SK-N-SH treated with all-trans-retinoic acid at 6 μM for 48 hours (cell line): ENCODE measurements around the gene DRD3.

Source experiments
- ATAC-seq: fragments of 200-7000 bp; cut with Tn5 transposase; 3 replicates; pipeline ENCODE4 v1.9.1; 2020; ENCODE audit warnings: mild to moderate bottlenecking, moderate library complexity
- ARNTL ChIP-seq: fragments of 450-650 bp; formaldehyde crosslinking; IDR thresholded peaks from 2 replicates; pipeline ENCODE4 v1.5.0; 2020; ENCODE audit warnings: low read depth, mild to moderate bottlenecking, moderate library complexity, borderline replicate concordance
- BACH2 ChIP-seq: fragments of 250-450 bp; sonication (Bioruptor Pico); IDR thresholded peaks from 2 replicates; pipeline ENCODE4 v1.9.0; 2021; ENCODE audit warnings: mild to moderate bottlenecking, borderline replicate concordance
- CSDC2 ChIP-seq: fragments of 250-450 bp; sonication (Bioruptor Pico); IDR thresholded peaks from 2 replicates; pipeline ENCODE4 v1.5.0; 2020; ENCODE audit warnings: mild to moderate bottlenecking, moderate library complexity
- ESRRG ChIP-seq: fragments of 250-450 bp; sonication (Bioruptor Pico); IDR thresholded peaks from 2 replicates; pipeline ENCODE4 v1.6.1; 2021; ENCODE audit warnings: mild to moderate bottlenecking
- GLIS3 ChIP-seq: fragments of 250-450 bp; sonication (Bioruptor Pico); IDR thresholded peaks from 2 replicates; pipeline ENCODE4 v1.5.0; 2020; ENCODE audit warnings: mild to moderate bottlenecking, moderate library complexity
- OSR1 ChIP-seq: fragments of 250-450 bp; sonication (Bioruptor Pico); IDR thresholded peaks from 2 replicates; pipeline ENCODE4 v1.8.0; 2022; ENCODE audit warnings: moderate library complexity, mild to moderate bottlenecking, inconsistent platforms
- RARB ChIP-seq: fragments of 250-450 bp; sonication (Bioruptor Pico); IDR thresholded peaks from 2 replicates; pipeline ENCODE4 v1.8.0; 2021; ENCODE audit warnings: mild to moderate bottlenecking, moderate library complexity
- SNAI2 ChIP-seq: fragments of 250-450 bp; sonication (Bioruptor Pico); IDR thresholded peaks from 2 replicates; pipeline ENCODE4 v1.5.0; 2020; ENCODE audit warnings: mild to moderate bottlenecking, moderate library complexity
- TCF4 ChIP-seq: fragments of 250-450 bp; sonication (Bioruptor Pico); IDR thresholded peaks from 2 replicates; pipeline ENCODE4 v1.8.0; 2021; ENCODE audit warnings: mild to moderate bottlenecking, moderate library complexity, borderline replicate concordance
- TOX ChIP-seq: fragments of 250-450 bp; sonication (Bioruptor Pico); IDR thresholded peaks from 2 replicates; pipeline ENCODE4 v1.8.0; 2021; ENCODE audit warnings: mild to moderate bottlenecking, moderate library complexity, borderline replicate concordance
- ZFP3 ChIP-seq: fragments of 250-450 bp; sonication (Bioruptor Pico); IDR thresholded peaks from 2 replicates; pipeline ENCODE4 v1.5.0; 2020; ENCODE audit warnings: mild to moderate bottlenecking, moderate library complexity
- ZFP30 ChIP-seq: fragments of 450-650 bp; formaldehyde crosslinking; IDR thresholded peaks from 2 replicates; pipeline ENCODE4 v1.5.0; 2022; ENCODE audit warnings: mild to moderate bottlenecking, moderate library complexity
- ZNF565 ChIP-seq: fragments of 450-650 bp; formaldehyde crosslinking; conservative IDR thresholded peaks from 2 replicates; pipeline ENCODE4 v1.5.0; 2020; ENCODE audit warnings: low read depth, mild to moderate bottlenecking, moderate library complexity
- ZNF70 ChIP-seq: fragments of 450-650 bp; formaldehyde crosslinking; IDR thresholded peaks from 2 replicates; pipeline ENCODE4 v1.5.0; 2020; ENCODE audit warnings: mild to moderate bottlenecking, moderate library complexity
- TF ChIP-seq, protein P1 (sequence below): fragments of 250-450 bp; sonication (Bioruptor Pico); IDR thresholded peaks from 2 replicates; pipeline ENCODE4 v1.5.1; 2020; ENCODE audit warnings: low read depth, mild to moderate bottlenecking, moderate library complexity
- TF ChIP-seq, protein P2 (sequence below): fragments of 250-450 bp; sonication (Bioruptor Pico); IDR thresholded peaks from 2 replicates; pipeline ENCODE4 v1.8.0; 2020; ENCODE audit warnings: mild to moderate bottlenecking, moderate library complexity, borderline replicate concordance
- TF ChIP-seq, protein P3 (sequence below): fragments of 250-450 bp; sonication (Bioruptor Pico); IDR thresholded peaks from 2 replicates; pipeline ENCODE4 v1.8.0; 2021; ENCODE audit warnings: low read depth, mild to moderate bottlenecking, moderate library complexity, borderline replicate concordance
- TF ChIP-seq, protein P4 (sequence below): fragments of 250-450 bp; sonication (Bioruptor Pico); IDR thresholded peaks from 2 replicates; pipeline ENCODE4 v1.5.1; 2021; ENCODE audit warnings: mild to moderate bottlenecking, moderate library complexity

Gene DRD3

DNA sequence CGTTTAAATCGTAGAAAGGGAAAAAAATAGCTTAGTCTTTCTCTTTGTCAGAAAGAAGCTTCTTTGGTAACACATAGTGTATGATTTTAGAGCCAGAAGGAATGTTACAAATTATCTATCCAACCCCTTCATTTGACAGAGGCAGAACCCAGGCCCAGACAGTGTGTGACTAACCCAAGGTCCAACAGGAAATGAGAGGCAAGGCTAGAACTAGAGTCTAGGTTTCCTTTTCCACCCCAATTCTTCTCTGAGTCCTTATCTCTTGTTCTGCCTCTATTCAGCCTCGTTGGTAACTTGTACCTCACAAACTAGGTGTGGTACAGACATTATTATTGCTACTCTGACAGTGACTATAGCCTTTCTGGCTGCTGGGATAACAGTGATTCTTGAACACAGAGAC, 83.1 kb downstream of the DRD3 start:
- no peak for ATAC-seq
- no peak for TF ChIP-seq GLIS3

DNA sequence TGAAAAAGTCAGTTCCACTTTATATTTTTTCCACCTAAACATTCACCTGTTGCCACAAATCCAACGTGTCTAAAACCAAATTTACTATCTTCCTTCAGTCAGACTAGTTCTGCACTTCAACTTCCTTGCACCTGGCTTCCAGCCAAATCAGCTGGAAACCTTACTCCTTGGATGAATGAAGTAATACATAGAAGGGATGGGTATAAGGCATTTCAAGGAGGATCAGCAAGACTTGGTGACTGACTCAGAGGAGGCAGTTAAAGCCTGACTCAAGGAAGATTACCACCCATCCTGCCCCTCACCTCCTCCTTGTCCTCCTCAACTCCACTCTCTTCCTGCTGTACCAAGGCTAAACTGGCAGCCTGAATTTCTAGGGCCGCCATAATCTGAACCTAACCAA, 85.3 kb downstream of the DRD3 start:
- peak; percentile 84 for ATAC-seq
- TF ChIP-seq, protein P1, sequence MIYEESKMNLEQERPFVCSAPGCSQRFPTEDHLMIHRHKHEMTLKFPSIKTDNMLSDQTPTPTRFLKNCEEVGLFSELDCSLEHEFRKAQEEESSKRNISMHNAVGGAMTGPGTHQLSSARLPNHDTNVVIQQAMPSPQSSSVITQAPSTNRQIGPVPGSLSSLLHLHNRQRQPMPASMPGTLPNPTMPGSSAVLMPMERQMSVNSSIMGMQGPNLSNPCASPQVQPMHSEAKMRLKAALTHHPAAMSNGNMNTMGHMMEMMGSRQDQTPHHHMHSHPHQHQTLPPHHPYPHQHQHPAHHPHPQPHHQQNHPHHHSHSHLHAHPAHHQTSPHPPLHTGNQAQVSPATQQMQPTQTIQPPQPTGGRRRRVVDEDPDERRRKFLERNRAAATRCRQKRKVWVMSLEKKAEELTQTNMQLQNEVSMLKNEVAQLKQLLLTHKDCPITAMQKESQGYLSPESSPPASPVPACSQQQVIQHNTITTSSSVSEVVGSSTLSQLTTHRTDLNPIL (CRISPR knock-in tag) = no peak
- TF ChIP-seq ZNF70 (CRISPR knock-in tag) (no peak), CSDC2 (CRISPR knock-in tag) (no peak), ZFP3 (CRISPR knock-in tag) (no peak), ESRRG (CRISPR knock-in tag) (no peak), TCF4 (no peak), OSR1 (CRISPR knock-in tag) (no peak), SNAI2 (CRISPR knock-in tag) (no peak), TOX (CRISPR knock-in tag) (no peak), ZFP30 (CRISPR knock-in tag) (no peak), ZNF565 (CRISPR knock-in tag) (no peak)
- TF ChIP-seq, protein P2, sequence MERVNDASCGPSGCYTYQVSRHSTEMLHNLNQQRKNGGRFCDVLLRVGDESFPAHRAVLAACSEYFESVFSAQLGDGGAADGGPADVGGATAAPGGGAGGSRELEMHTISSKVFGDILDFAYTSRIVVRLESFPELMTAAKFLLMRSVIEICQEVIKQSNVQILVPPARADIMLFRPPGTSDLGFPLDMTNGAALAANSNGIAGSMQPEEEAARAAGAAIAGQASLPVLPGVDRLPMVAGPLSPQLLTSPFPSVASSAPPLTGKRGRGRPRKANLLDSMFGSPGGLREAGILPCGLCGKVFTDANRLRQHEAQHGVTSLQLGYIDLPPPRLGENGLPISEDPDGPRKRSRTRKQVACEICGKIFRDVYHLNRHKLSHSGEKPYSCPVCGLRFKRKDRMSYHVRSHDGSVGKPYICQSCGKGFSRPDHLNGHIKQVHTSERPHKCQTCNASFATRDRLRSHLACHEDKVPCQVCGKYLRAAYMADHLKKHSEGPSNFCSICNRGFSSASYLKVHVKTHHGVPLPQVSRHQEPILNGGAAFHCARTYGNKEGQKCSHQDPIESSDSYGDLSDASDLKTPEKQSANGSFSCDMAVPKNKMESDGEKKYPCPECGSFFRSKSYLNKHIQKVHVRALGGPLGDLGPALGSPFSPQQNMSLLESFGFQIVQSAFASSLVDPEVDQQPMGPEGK (CRISPR knock-in tag) = no peak
- TF ChIP-seq, protein P3, sequence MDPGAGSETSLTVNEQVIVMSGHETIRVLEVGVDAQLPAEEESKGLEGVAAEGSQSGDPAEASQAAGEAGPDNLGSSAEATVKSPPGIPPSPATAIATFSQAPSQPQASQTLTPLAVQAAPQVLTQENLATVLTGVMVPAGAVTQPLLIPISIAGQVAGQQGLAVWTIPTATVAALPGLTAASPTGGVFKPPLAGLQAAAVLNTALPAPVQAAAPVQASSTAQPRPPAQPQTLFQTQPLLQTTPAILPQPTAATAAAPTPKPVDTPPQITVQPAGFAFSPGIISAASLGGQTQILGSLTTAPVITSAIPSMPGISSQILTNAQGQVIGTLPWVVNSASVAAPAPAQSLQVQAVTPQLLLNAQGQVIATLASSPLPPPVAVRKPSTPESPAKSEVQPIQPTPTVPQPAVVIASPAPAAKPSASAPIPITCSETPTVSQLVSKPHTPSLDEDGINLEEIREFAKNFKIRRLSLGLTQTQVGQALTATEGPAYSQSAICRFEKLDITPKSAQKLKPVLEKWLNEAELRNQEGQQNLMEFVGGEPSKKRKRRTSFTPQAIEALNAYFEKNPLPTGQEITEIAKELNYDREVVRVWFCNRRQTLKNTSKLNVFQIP (CRISPR knock-in tag) = no peak

DNA sequence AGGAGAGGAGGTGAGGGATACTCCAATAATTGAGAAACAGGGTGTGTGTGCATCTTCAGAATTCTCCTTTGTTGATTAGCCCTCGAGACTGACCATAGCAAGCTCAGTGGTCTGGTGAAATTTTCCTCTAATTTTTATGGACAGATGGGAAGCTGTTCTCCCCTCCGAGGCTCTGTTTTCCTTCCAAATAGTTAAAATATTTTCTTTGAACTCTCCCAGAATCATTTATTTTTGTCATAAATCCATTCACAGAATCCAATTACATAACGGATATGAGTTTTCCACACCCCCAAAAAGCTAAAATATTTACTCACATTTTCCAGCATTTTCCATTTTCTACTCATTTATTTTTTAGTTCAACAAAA, 85.9 kb downstream of the DRD3 start:
- TF ChIP-seq ARNTL (CRISPR knock-in tag) (no peak), SNAI2 (CRISPR knock-in tag) (no peak), ZNF565 (CRISPR knock-in tag) (no peak), ZNF70 (CRISPR knock-in tag) (no peak), ESRRG (CRISPR knock-in tag) (no peak), GLIS3 (no peak), TOX (CRISPR knock-in tag) (no peak)
- TF ChIP-seq, protein P2 (CRISPR knock-in tag) = no peak
- TF ChIP-seq, protein P1 (CRISPR knock-in tag) = no peak
- ATAC-seq = peak; percentile 57

DNA sequence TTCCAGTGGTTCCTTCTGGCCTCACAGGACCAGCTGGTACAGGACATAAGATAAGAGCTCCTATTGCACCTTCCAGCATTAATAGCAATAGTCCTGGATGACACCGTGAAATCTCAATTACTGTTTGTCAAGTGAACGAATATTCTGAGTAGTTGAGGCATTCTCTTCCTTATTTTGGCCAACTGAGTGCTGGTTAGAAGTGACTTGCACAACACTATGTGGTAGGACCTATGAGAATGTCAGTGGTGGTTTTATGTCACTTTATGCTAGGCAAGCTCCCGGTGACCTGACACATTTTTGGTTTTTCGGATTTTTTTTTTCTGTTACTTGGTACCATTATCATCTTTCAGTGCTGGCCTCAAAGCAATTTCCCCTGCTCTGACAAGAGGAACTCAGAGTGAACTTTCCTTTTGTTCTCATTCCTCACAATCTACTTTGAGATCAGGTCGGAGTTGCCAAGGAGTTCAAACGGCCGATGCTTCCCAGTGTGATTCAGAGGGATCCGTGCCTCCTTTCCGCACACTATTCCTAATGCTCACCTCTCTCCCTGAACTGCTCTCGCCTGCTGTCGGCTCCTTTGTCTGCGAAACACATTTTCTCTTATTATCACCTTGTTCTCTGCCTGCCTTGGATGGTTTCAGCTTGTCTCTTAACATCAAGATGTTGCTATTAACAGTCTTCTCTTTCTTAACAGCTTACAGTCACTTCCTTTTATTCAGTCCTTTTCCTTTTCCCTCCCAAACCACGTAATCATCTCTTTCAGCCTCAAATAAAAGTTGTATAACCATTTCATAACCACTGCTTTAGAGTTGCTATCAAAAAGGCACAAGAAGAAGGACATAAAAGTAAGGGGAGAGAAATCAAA, 86.5 kb downstream of the DRD3 start:
- no peak for TF ChIP-seq SNAI2 (CRISPR knock-in tag)
- TF ChIP-seq RARB (CRISPR knock-in tag) = no peak
- TF ChIP-seq, protein P2 (CRISPR knock-in tag) = no peak
- TF ChIP-seq, protein P4, sequence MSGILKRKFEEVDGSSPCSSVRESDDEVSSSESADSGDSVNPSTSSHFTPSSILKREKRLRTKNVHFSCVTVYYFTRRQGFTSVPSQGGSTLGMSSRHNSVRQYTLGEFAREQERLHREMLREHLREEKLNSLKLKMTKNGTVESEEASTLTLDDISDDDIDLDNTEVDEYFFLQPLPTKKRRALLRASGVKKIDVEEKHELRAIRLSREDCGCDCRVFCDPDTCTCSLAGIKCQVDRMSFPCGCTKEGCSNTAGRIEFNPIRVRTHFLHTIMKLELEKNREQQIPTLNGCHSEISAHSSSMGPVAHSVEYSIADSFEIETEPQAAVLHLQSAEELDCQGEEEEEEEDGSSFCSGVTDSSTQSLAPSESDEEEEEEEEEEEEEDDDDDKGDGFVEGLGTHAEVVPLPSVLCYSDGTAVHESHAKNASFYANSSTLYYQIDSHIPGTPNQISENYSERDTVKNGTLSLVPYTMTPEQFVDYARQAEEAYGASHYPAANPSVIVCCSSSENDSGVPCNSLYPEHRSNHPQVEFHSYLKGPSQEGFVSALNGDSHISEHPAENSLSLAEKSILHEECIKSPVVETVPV = no peak
- no peak for TF ChIP-seq GLIS3
- no peak for TF ChIP-seq TCF4
- TF ChIP-seq ARNTL (CRISPR knock-in tag) = no peak
- no peak for TF ChIP-seq ZNF70 (CRISPR knock-in tag)
- no peak for TF ChIP-seq BACH2 (CRISPR knock-in tag)
- peak; percentile 25 for ATAC-seq
